GM23338 (cell line): Measurements from ENCODE around the gene DNAJB8. TPM values are rescaled to one million over a fixed set of nuclear protein-coding genes. Genes with fewer than 3 reads are reported as not detected.

Experiments
- CREB1 ChIP-seq: fragments of 250-450 bp; sonication (Bioruptor Pico); IDR thresholded peaks from 2 replicates; pipeline ENCODE4 v1.5.0; 2020; ENCODE audit warnings: low read depth, mild to moderate bottlenecking, moderate library complexity
- CTCF ChIP-seq, 2 experiments: fragments of 200-600 bp in 1 of 2; sonication (generic) in 1 of 2; conservative IDR thresholded peaks; 2 replicates each; pipeline versions ENCODE4 v1.5.1 to v1.6.1; 2016 to 2017; ENCODE audit warnings: antibody characterized with exemption in 2 of 2, low read depth in 2 of 2, mild to moderate bottlenecking in 2 of 2, moderate library complexity in 1 of 2
- JUNB ChIP-seq: IDR thresholded peaks from one replicate; pipeline ENCODE4 v1.6.1; 2016; ENCODE audit warnings: antibody characterized with exemption; ENCODE audit not compliant: unreplicated experiment
- POLR2AphosphoS5 ChIP-seq: IDR thresholded peaks from 2 replicates; pipeline ENCODE4 v1.6.1; 2016; ENCODE audit warnings: antibody characterized with exemption, low read depth
- STAT1 ChIP-seq: IDR thresholded peaks from one replicate; pipeline ENCODE4 v1.6.1; 2016; ENCODE audit warnings: antibody characterized with exemption; ENCODE audit not compliant: unreplicated experiment
- ZNF114 ChIP-seq: fragments of 250-450 bp; sonication (Bioruptor Pico); IDR thresholded peaks from 2 replicates; pipeline ENCODE4 v1.5.0; 2020; ENCODE audit warnings: mild to moderate bottlenecking, moderate library complexity
- ZNF331 ChIP-seq: fragments of 250-450 bp; sonication (Bioruptor Pico); IDR thresholded peaks from 2 replicates; pipeline ENCODE4 v1.5.0; 2020; ENCODE audit warnings: low read depth, mild to moderate bottlenecking, moderate library complexity
- polyA plus RNA-seq: library from polyadenylated mRNA; unstranded; fragments of >200 nt; fragmentation: Nextera tagmentation; extraction: Ambion mirVana; gene quantifications from 2 replicates; pipeline ENCODE4 v1.2.1, GENCODE V29; 2016
- total RNA-seq: library from RNA; depleted of rRNA; stranded (reverse); fragments of >200 nt; shearing (Covaris generic); gene quantifications from 2 replicates; pipeline ENCODE4 v1.2.3, GENCODE V29; 2014
- TF ChIP-seq, protein P1 (sequence below): fragments of 250-450 bp; sonication (Bioruptor Pico); IDR thresholded peaks from 2 replicates; pipeline ENCODE4 v1.5.0; 2020; ENCODE audit warnings: mild to moderate bottlenecking, moderate library complexity
- TF ChIP-seq, protein P2 (sequence below): IDR thresholded peaks from one replicate; pipeline ENCODE4 v1.6.1; 2018; ENCODE audit warnings: antibody characterized with exemption; ENCODE audit not compliant: unreplicated experiment

Gene DNAJB8
- total and polyA plus RNA-seq, 2 experiments from 2014 or later = not detected

- TF ChIP-seq, protein P1, sequence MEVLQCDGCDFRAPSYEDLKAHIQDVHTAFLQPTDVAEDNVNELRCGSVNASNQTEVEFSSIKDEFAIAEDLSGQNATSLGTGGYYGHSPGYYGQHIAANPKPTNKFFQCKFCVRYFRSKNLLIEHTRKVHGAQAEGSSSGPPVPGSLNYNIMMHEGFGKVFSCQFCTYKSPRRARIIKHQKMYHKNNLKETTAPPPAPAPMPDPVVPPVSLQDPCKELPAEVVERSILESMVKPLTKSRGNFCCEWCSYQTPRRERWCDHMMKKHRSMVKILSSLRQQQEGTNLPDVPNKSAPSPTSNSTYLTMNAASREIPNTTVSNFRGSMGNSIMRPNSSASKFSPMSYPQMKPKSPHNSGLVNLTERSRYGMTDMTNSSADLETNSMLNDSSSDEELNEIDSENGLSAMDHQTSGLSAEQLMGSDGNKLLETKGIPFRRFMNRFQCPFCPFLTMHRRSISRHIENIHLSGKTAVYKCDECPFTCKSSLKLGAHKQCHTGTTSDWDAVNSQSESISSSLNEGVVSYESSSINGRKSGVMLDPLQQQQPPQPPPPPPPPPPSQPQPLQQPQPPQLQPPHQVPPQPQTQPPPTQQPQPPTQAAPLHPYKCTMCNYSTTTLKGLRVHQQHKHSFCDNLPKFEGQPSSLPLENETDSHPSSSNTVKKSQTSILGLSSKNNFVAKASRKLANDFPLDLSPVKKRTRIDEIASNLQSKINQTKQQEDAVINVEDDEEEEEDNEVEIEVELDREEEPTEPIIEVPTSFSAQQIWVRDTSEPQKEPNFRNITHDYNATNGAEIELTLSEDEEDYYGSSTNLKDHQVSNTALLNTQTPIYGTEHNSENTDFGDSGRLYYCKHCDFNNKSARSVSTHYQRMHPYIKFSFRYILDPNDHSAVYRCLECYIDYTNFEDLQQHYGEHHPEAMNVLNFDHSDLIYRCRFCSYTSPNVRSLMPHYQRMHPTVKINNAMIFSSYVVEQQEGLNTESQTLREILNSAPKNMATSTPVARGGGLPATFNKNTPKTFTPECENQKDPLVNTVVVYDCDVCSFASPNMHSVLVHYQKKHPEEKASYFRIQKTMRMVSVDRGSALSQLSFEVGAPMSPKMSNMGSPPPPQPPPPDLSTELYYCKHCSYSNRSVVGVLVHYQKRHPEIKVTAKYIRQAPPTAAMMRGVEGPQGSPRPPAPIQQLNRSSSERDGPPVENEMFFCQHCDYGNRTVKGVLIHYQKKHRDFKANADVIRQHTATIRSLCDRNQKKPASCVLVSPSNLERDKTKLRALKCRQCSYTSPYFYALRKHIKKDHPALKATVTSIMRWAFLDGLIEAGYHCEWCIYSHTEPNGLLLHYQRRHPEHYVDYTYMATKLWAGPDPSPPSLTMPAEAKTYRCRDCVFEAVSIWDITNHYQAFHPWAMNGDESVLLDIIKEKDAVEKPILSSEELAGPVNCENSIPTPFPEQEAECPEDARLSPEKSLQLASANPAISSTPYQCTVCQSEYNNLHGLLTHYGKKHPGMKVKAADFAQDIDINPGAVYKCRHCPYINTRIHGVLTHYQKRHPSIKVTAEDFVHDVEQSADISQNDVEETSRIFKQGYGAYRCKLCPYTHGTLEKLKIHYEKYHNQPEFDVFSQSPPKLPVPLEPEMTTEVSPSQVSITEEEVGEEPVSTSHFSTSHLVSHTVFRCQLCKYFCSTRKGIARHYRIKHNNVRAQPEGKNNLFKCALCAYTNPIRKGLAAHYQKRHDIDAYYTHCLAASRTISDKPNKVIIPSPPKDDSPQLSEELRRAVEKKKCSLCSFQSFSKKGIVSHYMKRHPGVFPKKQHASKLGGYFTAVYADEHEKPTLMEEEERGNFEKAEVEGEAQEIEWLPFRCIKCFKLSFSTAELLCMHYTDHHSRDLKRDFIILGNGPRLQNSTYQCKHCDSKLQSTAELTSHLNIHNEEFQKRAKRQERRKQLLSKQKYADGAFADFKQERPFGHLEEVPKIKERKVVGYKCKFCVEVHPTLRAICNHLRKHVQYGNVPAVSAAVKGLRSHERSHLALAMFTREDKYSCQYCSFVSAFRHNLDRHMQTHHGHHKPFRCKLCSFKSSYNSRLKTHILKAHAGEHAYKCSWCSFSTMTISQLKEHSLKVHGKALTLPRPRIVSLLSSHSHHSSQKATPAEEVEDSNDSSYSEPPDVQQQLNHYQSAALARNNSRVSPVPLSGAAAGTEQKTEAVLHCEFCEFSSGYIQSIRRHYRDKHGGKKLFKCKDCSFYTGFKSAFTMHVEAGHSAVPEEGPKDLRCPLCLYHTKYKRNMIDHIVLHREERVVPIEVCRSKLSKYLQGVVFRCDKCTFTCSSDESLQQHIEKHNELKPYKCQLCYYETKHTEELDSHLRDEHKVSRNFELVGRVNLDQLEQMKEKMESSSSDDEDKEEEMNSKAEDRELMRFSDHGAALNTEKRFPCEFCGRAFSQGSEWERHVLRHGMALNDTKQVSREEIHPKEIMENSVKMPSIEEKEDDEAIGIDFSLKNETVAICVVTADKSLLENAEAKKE (CRISPR knock-in tag) = no peak
- TF ChIP-seq CREB1 (CRISPR knock-in tag) (no peak), STAT1 (no peak), JUNB (no peak), CTCF (conservative IDR thresholded peaks at IDR 0.05; ENCODE audit: low read depth in 2 of 2) (no peak), POLR2AphosphoS5 (no peak), ZNF331 (no peak), ZNF114 (CRISPR knock-in tag) (no peak)
- TF ChIP-seq, protein P2, sequence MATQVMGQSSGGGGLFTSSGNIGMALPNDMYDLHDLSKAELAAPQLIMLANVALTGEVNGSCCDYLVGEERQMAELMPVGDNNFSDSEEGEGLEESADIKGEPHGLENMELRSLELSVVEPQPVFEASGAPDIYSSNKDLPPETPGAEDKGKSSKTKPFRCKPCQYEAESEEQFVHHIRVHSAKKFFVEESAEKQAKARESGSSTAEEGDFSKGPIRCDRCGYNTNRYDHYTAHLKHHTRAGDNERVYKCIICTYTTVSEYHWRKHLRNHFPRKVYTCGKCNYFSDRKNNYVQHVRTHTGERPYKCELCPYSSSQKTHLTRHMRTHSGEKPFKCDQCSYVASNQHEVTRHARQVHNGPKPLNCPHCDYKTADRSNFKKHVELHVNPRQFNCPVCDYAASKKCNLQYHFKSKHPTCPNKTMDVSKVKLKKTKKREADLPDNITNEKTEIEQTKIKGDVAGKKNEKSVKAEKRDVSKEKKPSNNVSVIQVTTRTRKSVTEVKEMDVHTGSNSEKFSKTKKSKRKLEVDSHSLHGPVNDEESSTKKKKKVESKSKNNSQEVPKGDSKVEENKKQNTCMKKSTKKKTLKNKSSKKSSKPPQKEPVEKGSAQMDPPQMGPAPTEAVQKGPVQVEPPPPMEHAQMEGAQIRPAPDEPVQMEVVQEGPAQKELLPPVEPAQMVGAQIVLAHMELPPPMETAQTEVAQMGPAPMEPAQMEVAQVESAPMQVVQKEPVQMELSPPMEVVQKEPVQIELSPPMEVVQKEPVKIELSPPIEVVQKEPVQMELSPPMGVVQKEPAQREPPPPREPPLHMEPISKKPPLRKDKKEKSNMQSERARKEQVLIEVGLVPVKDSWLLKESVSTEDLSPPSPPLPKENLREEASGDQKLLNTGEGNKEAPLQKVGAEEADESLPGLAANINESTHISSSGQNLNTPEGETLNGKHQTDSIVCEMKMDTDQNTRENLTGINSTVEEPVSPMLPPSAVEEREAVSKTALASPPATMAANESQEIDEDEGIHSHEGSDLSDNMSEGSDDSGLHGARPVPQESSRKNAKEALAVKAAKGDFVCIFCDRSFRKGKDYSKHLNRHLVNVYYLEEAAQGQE = no peak
Measured at GRCh38 chr3:128425846-128426127, 40.9 kb downstream of the DNAJB8 start (continued).
